CD4-positive, alpha-beta T cell treated with Interleukin-1 beta for 1 hour (primary cell): Measurements from ENCODE around the gene KDELR1.

ENCODE experiments used
- DNase-seq, 2 donors: peaks; one replicate each; pipeline ENCODE4 v3.0.0-alpha.2; 2020 to 2022

KDELR1 gene

GRCh38 chr19:48341515-48342413, 49.6 kb downstream of the KDELR1 start:
- DNase-seq, result no peak

DNA sequence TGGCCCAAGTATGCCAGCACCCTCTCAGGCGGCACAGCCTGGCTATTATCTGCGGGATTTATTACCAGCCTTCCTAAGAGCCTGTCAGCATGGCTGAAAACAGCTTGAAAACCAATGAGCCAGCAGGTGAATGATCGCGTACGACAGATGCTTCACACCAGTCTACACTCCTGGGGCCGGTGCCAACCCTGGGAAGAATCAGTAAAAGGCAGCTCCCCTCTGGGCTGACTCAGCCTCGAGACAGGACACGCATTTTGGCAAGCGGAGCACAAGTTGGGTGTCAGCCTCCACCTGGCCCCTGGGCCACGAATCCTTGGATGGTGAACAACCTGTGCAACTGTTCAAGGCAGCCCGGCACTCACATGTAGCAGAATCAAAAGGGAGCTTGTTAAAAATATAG, 50.4 kb downstream of the KDELR1 start:
- no peak for DNase-seq

DNA sequence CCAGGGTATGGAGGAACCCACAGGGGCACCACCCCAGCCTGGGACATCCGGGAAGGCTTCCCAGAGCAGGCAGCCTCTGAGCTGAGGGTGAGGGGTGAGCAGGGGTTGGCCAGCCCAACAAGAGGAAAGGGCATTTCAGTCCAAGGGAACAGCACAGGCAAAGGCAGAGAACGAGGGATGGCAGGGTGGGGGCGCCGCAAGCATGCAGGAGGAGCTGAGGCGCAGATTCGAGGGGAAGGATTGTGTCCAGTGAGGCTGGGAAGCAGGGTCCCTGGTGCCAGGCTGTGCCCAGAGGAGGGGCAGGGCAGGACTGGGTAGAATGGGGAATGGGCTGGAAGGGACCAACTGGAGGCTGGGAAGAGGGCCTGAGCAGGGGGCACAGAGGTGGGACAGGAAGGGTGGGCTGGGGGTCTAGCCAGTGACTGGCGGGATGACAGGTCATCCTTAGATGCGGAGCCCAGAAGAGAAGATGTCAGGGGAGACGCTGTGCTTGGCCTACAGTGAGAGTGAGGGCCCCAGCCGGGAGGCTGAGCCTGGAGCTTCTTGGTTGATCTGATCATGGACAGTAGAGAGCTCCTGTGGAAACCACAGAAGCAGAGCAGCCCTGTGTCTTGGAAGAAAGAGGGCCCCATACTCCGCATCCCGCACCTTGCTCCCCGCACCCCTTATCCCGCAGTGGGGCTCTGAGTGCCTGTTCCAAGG, 52.4 kb downstream of the KDELR1 start:
- DNase-seq, result no peak

GRCh38 chr19:48338253-48338755, 53.0 kb downstream of the KDELR1 start:
- DNase-seq, result no peak

DNA sequence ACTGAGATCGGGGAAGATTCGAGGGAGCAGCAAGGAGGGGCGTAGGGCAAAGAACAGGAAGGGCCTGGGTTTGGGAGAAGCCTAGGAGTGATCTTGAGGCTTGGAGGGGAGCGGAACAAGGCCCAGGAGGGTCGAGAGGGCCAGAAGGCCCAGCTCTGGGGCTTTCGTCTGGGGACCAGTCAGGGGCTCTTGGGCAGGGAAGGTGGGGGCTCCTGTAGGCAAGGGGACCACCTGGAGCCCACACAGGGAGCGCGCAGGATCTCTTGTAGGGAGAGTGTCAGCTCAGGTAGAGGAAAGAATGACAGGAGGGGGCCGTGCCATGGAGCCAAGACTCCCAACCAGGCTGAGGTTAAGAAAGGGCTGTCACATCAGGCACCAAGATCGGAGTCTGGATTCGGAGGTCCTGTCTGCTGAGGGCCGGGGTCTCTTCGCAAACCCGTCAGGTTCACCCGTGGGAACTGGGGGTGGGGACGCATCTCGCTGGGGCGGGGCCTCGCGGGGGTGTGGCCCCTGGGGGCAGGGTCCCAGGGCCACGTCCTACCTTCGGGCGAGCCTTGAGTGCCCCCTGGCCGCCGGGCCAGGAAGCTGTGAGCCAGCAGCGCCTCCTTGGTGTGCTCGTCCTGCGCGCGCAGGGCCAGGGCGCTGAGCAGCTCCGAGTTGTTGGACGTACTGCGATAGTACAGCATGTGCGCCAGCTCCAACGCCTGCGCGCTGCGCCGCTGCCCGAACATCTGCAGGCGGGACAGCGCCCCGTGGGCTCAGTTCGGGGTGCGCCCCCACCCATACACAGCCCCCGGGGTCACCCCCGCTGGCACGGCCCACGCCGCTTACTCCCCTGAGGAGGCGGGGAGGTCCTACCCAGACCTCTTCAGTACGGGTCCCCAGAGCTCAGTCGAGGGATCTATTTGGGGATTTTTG, 57.6 kb downstream of the KDELR1 start:
- peak; percentile 95 to 96 for DNase-seq

- DNase-seq, result peak; percentile 99
Measured at GRCh38 chr19:48332662-48333466, 58.5 kb downstream of the KDELR1 start.
